Measurements from ENCODE around the gene MASP1. TPM values are rescaled to one million over a fixed set of nuclear protein-coding genes. Genes with fewer than 3 reads are reported as not detected.
A peak's percentile ranks its signal among the peaks of the same experiment; 100 is the strongest.

The MASP1 gene
- total RNA-seq, 1 experiment from 2014 or later, result not detected

DNA sequence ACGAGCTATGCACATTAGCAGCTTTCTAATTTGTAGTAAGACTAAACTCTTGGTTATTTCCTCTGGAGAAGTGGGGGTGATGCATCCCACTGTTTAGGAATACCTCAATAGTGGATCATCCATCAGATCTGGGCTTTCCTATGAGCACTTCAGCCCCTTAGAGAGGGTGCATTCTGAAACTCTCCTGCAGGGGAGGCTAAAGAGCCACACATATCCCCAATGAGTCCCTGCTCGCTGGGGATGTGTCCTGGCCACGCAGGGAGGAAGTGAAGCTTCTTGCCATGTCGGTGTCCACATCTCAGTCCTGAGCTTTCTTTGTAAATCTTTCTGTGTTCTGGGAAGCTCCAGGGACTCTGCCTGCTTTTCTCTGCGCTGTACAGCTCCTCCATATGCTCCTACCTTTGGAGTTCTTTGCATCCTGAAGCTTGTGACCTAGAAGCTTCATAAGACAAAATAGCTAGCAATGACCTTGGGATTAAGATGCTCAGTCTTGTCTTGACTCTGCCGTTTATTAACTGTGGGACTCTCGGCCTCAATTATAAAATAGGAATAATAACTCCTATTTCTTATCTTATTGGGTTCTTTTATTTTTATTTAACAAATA lies 28.3 kb upstream of the MASP1 start:
- H3K9ac ChIP-seq (ENCODE audit: low read length), result no peak overlapping the region
- intact Hi-C loops (cut with micrococcal nuclease), result loop anchor here (1.0 to 10.0 kb wide), 6 partner anchors 100 to 472 kb away; no protein-coding TSS in a partner anchor
- DNase-seq (ENCODE audit: low read depth, low spot score) (peak; percentile 65), ATAC-seq (peak; percentile 92)
- ChIA-PET POLR2A (interaction anchor here (0.8 to 2.0 kb wide), 2 partner anchors 26 to 359 kb away, joined by 4 to 14 read pairs; no protein-coding TSS in a partner anchor), CTCF (interaction anchor here (0.6 to 7.9 kb wide), 33 partner anchors 7 to 470 kb away, joined by 3 to 472 read pairs (median 5); partner anchors contain the start of gene SST), RAD21 (ENCODE audit: low non-redundant PET in 1 of 2, low total read pairs in 2 of 2, uncharacterized antibody in 2 of 2, unreplicated experiment in 2 of 2) (interaction anchor here (1.0 to 3.8 kb wide), 7 partner anchors 100 to 389 kb away, joined by 3 to 64 read pairs (median 8); no protein-coding TSS in a partner anchor)
- H3K9me2 ChIP-seq (ENCODE audit: insufficient read depth), result no peaks in the 10 kb centered on the region
- no peaks in the 10 kb centered on the region for H3K79me2 ChIP-seq (ENCODE audit: insufficient read depth, low read length)
- TF ChIP-seq FOSL1 (IDR thresholded peaks at IDR 0.05; ENCODE audit: low read depth) (no peak), TCF7L2 (IDR thresholded peaks at IDR 0.05; ENCODE audit: borderline replicate concordance, extremely low read depth, insufficient read depth, insufficient read length) (no peak), ELF1 (IDR thresholded peaks at IDR 0.05; ENCODE audit: borderline replicate concordance, low read depth) (no peak), ZFX (IDR thresholded peaks at IDR 0.05) (no peak), YY1 (IDR thresholded peaks at IDR 0.05; ENCODE audit: extremely low read depth, insufficient replicate concordance, low read depth, low read length) (peak; percentile 43), CTCF (IDR thresholded peaks at IDR 0.05 in 2 of 3, conservative IDR thresholded peaks at IDR 0.05 in 1 of 3; ENCODE audit: borderline replicate concordance in 1 of 3, insufficient read depth in 1 of 3, low read depth in 2 of 3, low read length in 2 of 3) (peak; percentile 84 to 92 (median 88)), POLR2AphosphoS5 (IDR thresholded peaks at IDR 0.05; ENCODE audit: low read depth, low read length) (no peak), CEBPB (IDR thresholded peaks at IDR 0.05; ENCODE audit: low read depth) (no peak), SP1 (IDR thresholded peaks at IDR 0.05; ENCODE audit: low read depth) (no peak), EZH2phosphoT487 (IDR thresholded peaks at IDR 0.05; ENCODE audit: borderline replicate concordance) (no peak), EGR1 (IDR thresholded peaks at IDR 0.05; ENCODE audit: low read depth) (no peak), CBX3 (IDR thresholded peaks at IDR 0.05; ENCODE audit: low read depth) (0 out of 2 replicates have a peak, but pooled peaks have one; percentile 51), RAD21 (IDR thresholded peaks at IDR 0.05; ENCODE audit: low read depth) (peak; percentile 94)
- TF ChIP-seq, protein P1, sequence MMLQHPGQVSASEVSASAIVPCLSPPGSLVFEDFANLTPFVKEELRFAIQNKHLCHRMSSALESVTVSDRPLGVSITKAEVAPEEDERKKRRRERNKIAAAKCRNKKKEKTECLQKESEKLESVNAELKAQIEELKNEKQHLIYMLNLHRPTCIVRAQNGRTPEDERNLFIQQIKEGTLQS (IDR thresholded peaks at IDR 0.05), result no peak
- H4K20me1 ChIP-seq (ENCODE audit: insufficient read depth), result no peaks in the 10 kb centered on the region
- peaks cover 0 to 11% of the 10 kb centered on the region in 2 experiments; a peak in 1 of 4 replicates for H3K4me1 ChIP-seq (ENCODE audit: control insufficient read depth in 1 of 2, insufficient read depth in 2 of 2, low read length in 2 of 2)
- H3K27ac ChIP-seq (ENCODE audit: low read depth, low read length), result no peak overlapping the region
- peak overlapping the region; percentile 75 for H3K4me2 ChIP-seq (ENCODE audit: low read length)
- no peaks in the 10 kb centered on the region for H3K36me3 ChIP-seq (ENCODE audit: control insufficient read depth in 1 of 2, insufficient read depth in 2 of 2, low read length in 2 of 2)
- peaks cover 33% of the 10 kb centered on the region for H3K27me3 ChIP-seq (ENCODE audit: insufficient read depth, low read length)
- H3K9me3 ChIP-seq (ENCODE audit: control insufficient read depth in 1 of 2, insufficient read depth in 1 of 2, low read depth in 1 of 2, low read length in 2 of 2), result no peaks in the 10 kb centered on the region
- no TSS peak for BruUV-seq (replicated peaks)
- peak overlapping the region in 1 of 2 experiments; percentile 32; a peak in 3 of 4 replicates for H3K4me3 ChIP-seq (replicated peaks in 1 of 2; ENCODE audit: low read depth in 1 of 2, low read length in 2 of 2)
- H2AFZ ChIP-seq (ENCODE audit: low read depth, low read length, poor library complexity, severe bottlenecking), result peak overlapping the region; percentile 83
